K562 (cell line): Measurements from ENCODE around the gene CCDC47.

Experiments used
- CBX5 ChIP-seq: IDR thresholded peaks from 2 replicates; pipeline ENCODE4 v1.6.1; 2014; ENCODE audit warnings: low read depth, borderline replicate concordance
- CCAR2 ChIP-seq: fragments of 200-400 bp; formaldehyde crosslinking; IDR thresholded peaks from 2 replicates; pipeline ENCODE4 v1.6.1; 2017; ENCODE audit warnings: mild to moderate bottlenecking, low read depth, low read length
- CHD2 ChIP-seq: IDR thresholded peaks from 2 replicates; pipeline ENCODE4 v1.6.1; 2011; ENCODE audit warnings: low read depth, low read length
- EZH2 ChIP-seq: IDR thresholded peaks from 2 replicates; pipeline ENCODE4 v1.6.1; 2012; ENCODE audit warnings: low read depth, mild to moderate bottlenecking, inconsistent platforms, low read length, borderline replicate concordance
- IRF1 ChIP-seq: sonication (generic); formaldehyde crosslinking; IDR thresholded peaks from 2 replicates; pipeline ENCODE4 v1.8.0; 2022; ENCODE audit warnings: missing genetic modification reagents, mild to moderate bottlenecking, borderline replicate concordance
- MYNN ChIP-seq, 2 experiments: sonication (generic); formaldehyde crosslinking in 1 of 2; IDR thresholded peaks; 2 replicates each; pipeline versions ENCODE4 v1.5.0 to v1.6.1; 2016 to 2020; ENCODE audit warnings: antibody characterized with exemption in 1 of 2, missing genetic modification reagents in 1 of 2
- POLR2A ChIP-seq: fragments of 450-650 bp; conservative IDR thresholded peaks from 2 replicates; pipeline ENCODE4 v1.6.1; 2016
- RBM34 ChIP-seq: fragments of 200-400 bp; formaldehyde crosslinking; IDR thresholded peaks from 2 replicates; pipeline ENCODE4 v1.6.1; 2018; ENCODE audit warnings: low read length, borderline replicate concordance; ENCODE audit not compliant: insufficient read depth
- RCOR1 ChIP-seq, 2 experiments: IDR thresholded peaks; 2 replicates each; pipeline ENCODE4 v1.6.1; 2012; ENCODE audit warnings: low read depth in 2 of 2, low read length in 2 of 2, borderline replicate concordance in 1 of 2, improper control_type of control experiment in 1 of 2
- REST ChIP-seq, 2 experiments: fragments of 450-650 bp; formaldehyde crosslinking in 1 of 2; IDR thresholded peaks; 2 replicates each; pipeline versions ENCODE4 v1.4.0 to v1.6.1; 2014 to 2020; ENCODE audit warnings: mild to moderate bottlenecking in 2 of 2, borderline replicate concordance in 1 of 2, low read depth in 1 of 2
- RUNX1 ChIP-seq: sonication (generic); IDR thresholded peaks from 2 replicates; pipeline ENCODE4 v1.6.1; 2016; ENCODE audit warnings: antibody characterized with exemption, low read depth
- TARDBP ChIP-seq: fragments of 450-650 bp; IDR thresholded peaks from 2 replicates; pipeline ENCODE4 v1.6.1; 2016
- TGIF2 ChIP-seq: sonication (generic); formaldehyde crosslinking; IDR thresholded peaks from 2 replicates; pipeline ENCODE4 v1.8.1; 2022; ENCODE audit warnings: mild to moderate bottlenecking, missing genetic modification reagents, moderate library complexity

- no peak for TF ChIP-seq REST (IDR thresholded peaks at IDR 0.05; ENCODE audit: borderline replicate concordance)
- no peak for TF ChIP-seq REST (CRISPR knock-in tag; IDR thresholded peaks at IDR 0.05; ENCODE audit: low read depth)
- TF ChIP-seq TGIF2 = no peak
- TF ChIP-seq RCOR1 (IDR thresholded peaks at IDR 0.05; ENCODE audit: borderline replicate concordance in 1 of 2, low read depth in 2 of 2, low read length in 2 of 2) = no peak
- TF ChIP-seq RBM34 = no peak
- no peak for TF ChIP-seq RUNX1
- no peak for TF ChIP-seq CHD2
- no peak for TF ChIP-seq POLR2A
- TF ChIP-seq IRF1 (CRISPR knock-in tag) = no peak
- TF ChIP-seq TARDBP = no peak
- no peak for TF ChIP-seq CCAR2
- TF ChIP-seq EZH2 = no peak
- TF ChIP-seq MYNN (IDR thresholded peaks at IDR 0.05) = no peak
- TF ChIP-seq MYNN (CRISPR knock-in tag; IDR thresholded peaks at IDR 0.05) = no peak
- no peak for TF ChIP-seq CBX5
Observed at GRCh38 chr17:63768433-63768832, 5.0 kb downstream of the CCDC47 start.
